GM12878 (cell line): Measurements from ENCODE around the gene CHTOP. TPM values are rescaled to one million over a fixed set of nuclear protein-coding genes. Genes with fewer than 3 reads are reported as not detected.

Experiments
- ATAC-seq: fragments of 200-7000 bp; cut with Tn5 transposase; 3 replicates; pipeline ENCODE4 v1.9.1; 2020; ENCODE audit warnings: mild to moderate bottlenecking, moderate library complexity
- BruUV-seq: library from RNA; stranded (reverse); fragments of 400-500 nt; replicated peaks from 2 replicates; lab custom pipeline; 2021; lab: Mats Ljungman, UMichigan
- CTCF ChIA-PET: fragments of 300-600 bp; sonication (Branson Sonifier 250); formaldehyde crosslinking; extraction: SDS; loops from one replicate; lab custom pipeline; 2021; ENCODE audit warnings: inconsistent platforms; lab: Yijun Ruan, JAX
- POLR2A ChIA-PET: fragments of 350-600 bp; formaldehyde crosslinking; extraction: SDS; loops from one replicate; lab custom pipeline; 2021; ENCODE audit warnings: inconsistent platforms; lab: Charles Lee
- RAD21 ChIA-PET: fragments of 300-600 bp; sonication (Branson Sonifier 250); formaldehyde crosslinking; loops from one replicate; lab custom pipeline; 2023; ENCODE audit warnings: antibody characterized with exemption; ENCODE audit not compliant: unreplicated experiment; lab: Charles Lee
- SMC1A ChIA-PET: fragments of 300-600 bp; sonication (Branson Sonifier 250); formaldehyde crosslinking; loops from one replicate; lab custom pipeline; 2023; ENCODE audit not compliant: unreplicated experiment, uncharacterized antibody; lab: Charles Lee
- DNase-seq: peaks from one replicate; pipeline ENCODE4 v3.0.0-alpha.2; 2011; ENCODE audit warnings: low read depth, low spot score
- FAIRE-seq: peaks from 3 replicates; lab custom pipeline; 2011; peaks lifted over from hg19 to GRCh38; lab: Jason Lieb, UNC
- H2AFZ ChIP-seq: 2 replicates; pipeline ENCODE4 v1.6.0; 2011; ENCODE audit warnings: low read depth, low read length, control low read depth; ENCODE audit not compliant: control insufficient read depth
- H3K27ac ChIP-seq: 2 replicates; pipeline ENCODE4 v1.5.1; 2011; ENCODE audit warnings: control low read depth; ENCODE audit not compliant: control insufficient read depth, insufficient read depth
- H3K27me3 ChIP-seq, 2 experiments: replicated peaks in 1 of 2; 2 replicates each; pipeline versions ENCODE4 v1.6.0 to v1.6.1; 2011; ENCODE audit warnings: low read length in 1 of 2; ENCODE audit not compliant: control insufficient read depth in 2 of 2, insufficient read depth in 2 of 2
- H3K36me3 ChIP-seq, 2 experiments: 2 replicates each; pipeline ENCODE4 v1.5.1; 2011; ENCODE audit warnings: low read length in 1 of 2; ENCODE audit not compliant: control insufficient read depth in 2 of 2, insufficient read depth in 2 of 2
- H3K4me1 ChIP-seq: 2 replicates; pipeline ENCODE4 v1.6.1; 2011; ENCODE audit warnings: mild to moderate bottlenecking, low read length, moderate library complexity, mixed read lengths; ENCODE audit not compliant: control insufficient read depth, insufficient read depth
- H3K4me2 ChIP-seq: 2 replicates; pipeline ENCODE4 v1.6.0; 2011; ENCODE audit warnings: control low read depth; ENCODE audit not compliant: control insufficient read depth, insufficient read depth
- H3K4me3 ChIP-seq: fragments of 200-600 bp; sonication (generic); 2 replicates; pipeline ENCODE4 v1.5.1; 2016
- H3K79me2 ChIP-seq: 2 replicates; pipeline ENCODE4 v1.6.0; 2011; ENCODE audit warnings: low read length; ENCODE audit not compliant: control insufficient read depth, insufficient read depth
- H3K9ac ChIP-seq: 2 replicates; pipeline ENCODE4 v1.8.0; 2011; ENCODE audit warnings: low read length, control low read depth, mixed read lengths; ENCODE audit not compliant: control insufficient read depth, insufficient read depth
- H3K9me3 ChIP-seq: replicated peaks from 3 replicates; pipeline ENCODE4 v1.5.1; 2011; ENCODE audit warnings: mild to moderate bottlenecking, low read length; ENCODE audit not compliant: control insufficient read depth, insufficient read depth
- H4K20me1 ChIP-seq: 2 replicates; pipeline ENCODE4 v1.6.0; 2011; ENCODE audit not compliant: control insufficient read depth, insufficient read depth
- NRF1 ChIP-seq: conservative IDR thresholded peaks from 2 replicates; pipeline ENCODE4 v1.6.1; 2011; ENCODE audit warnings: mild to moderate bottlenecking, low read depth, low read length, improper control_type of control experiment
- YY1 ChIP-seq: IDR thresholded peaks from 2 replicates; pipeline ENCODE4 v1.6.1; 2011; ENCODE audit warnings: low read depth, mild to moderate bottlenecking, low read length
- WGBS: methylation state at CpG from one replicate; pipeline ENCODE4 v1.1.6; 2016; ENCODE audit warnings: low lambda C conversion rate; ENCODE audit not compliant: insufficient replicate concordance, insufficient coverage; ENCODE audit errors: missing lambda C conversion rate; 5-methylcytosine and 5-hydroxymethylcytosine counted together
- in situ Hi-C: fragments of 300-500 bp; cut with MboI; formaldehyde crosslinking; loops from 9 replicates; pipeline ENCODE4 v1.14.3; 2018; ENCODE audit warnings: mixed read lengths
- intact Hi-C: fragments of 100-400 bp; cut with micrococcal nuclease; formaldehyde crosslinking; loops from one replicate; pipeline ENCODE4 v1.14.2; 2022; ENCODE audit not compliant: unreplicated experiment
- polyA plus RNA-seq, 11 experiments: library from polyadenylated mRNA; depleted of rRNA in 4 of 11; unstranded in 6 of 11; stranded (reverse) in 5 of 11; fragments of >200 nt; fragmentation: Nextera tagmentation in 4 of 11; fragmentation: Illumina TruSeq in 1 of 11; extraction: Ambion mirVana in 4 of 11; extraction: Trizol in 1 of 11; gene quantifications; 1 replicate in 1 of 11; 2 replicates in 10 of 11; pipeline versions ENCODE4 v1.2.1 to v1.2.3, GENCODE V29; 2011 to 2016; ENCODE audit warnings: inconsistent platforms in 2 of 11, missing spikeins in 2 of 11, low read depth in 1 of 11
- total RNA-seq, 4 experiments: library from RNA; depleted of rRNA in 3 of 4; stranded (reverse); fragments of >200 nt in 3 of 4; fragmentation: Illumina TruSeq in 1 of 4; extraction: Trizol in 1 of 4; gene quantifications; 2 replicates each; pipeline versions ENCODE4 v1.2.1 to v1.2.3, GENCODE V29; 2013 to 2021
- TF ChIP-seq, protein P1 (sequence below): fragments of 450-650 bp; IDR thresholded peaks from 2 replicates; pipeline ENCODE4 v1.6.1; 2018; ENCODE audit warnings: borderline replicate concordance, mild to moderate bottlenecking; ENCODE audit not compliant: partially characterized antibody

CHTOP gene
- total and polyA plus RNA-seq, 10 of the 15 experiments (the other 5 are each of a cell fraction or from before 2014, with no cell fraction given): 8.4 to 93.8 (median 52.3) TPM

DNA sequence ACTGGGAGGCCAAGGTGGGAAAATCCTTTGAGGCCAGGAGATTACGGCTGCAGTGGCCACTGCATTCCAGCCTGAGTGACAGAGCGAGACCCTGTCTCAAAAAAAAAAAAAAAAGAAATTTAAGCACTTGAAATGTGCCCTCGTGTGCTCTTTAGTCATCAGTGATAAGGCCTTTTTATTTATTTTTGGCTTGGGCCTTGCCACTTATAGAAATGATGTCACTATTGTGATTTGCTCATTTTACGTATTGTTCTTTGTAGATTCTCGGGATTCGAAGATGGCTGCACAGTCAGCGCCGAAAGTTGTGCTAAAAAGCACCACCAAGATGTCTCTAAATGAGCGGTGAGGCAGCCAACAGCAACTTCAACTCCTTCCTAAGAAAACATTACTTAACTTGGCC is 2.4 kb downstream of the CHTOP start:
- RAD21 ChIA-PET: interaction anchor here (2.4 kb wide), 1 partner anchor 64 kb away, joined by 7 read pairs; no protein-coding TSS in a partner anchor
- TF ChIP-seq, protein P1, sequence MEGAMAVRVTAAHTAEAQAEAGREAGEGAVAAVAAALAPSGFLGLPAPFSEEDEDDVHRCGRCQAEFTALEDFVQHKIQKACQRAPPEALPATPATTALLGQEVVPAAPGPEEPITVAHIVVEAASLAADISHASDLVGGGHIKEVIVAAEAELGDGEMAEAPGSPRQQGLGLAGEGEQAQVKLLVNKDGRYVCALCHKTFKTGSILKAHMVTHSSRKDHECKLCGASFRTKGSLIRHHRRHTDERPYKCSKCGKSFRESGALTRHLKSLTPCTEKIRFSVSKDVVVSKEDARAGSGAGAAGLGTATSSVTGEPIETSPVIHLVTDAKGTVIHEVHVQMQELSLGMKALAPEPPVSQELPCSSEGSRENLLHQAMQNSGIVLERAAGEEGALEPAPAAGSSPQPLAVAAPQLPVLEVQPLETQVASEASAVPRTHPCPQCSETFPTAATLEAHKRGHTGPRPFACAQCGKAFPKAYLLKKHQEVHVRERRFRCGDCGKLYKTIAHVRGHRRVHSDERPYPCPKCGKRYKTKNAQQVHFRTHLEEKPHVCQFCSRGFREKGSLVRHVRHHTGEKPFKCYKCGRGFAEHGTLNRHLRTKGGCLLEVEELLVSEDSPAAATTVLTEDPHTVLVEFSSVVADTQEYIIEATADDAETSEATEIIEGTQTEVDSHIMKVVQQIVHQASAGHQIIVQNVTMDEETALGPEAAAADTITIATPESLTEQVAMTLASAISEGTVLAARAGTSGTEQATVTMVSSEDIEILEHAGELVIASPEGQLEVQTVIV: no peak
- TF ChIP-seq NRF1 (no peak), YY1 (no peak)
- TF ChIP-seq, all 136 proteins: peak for 0
- Histone ChIP-seq H3K4me2 (peak overlapping the region; percentile 46), H3K79me2 (peaks cover 33% of the 10 kb centered on the region), H3K4me3 (peak overlapping the region; percentile 89), H3K4me1 (peaks cover 6% of the 10 kb centered on the region), H3K27me3 (no peaks in the 10 kb centered on the region), H3K27ac (no peak overlapping the region), H2AFZ (no peak overlapping the region), H3K9ac (no peak overlapping the region), H3K36me3 (peaks cover 4 to 32% of the 10 kb centered on the region in 2 experiments), H3K9me3 (no peaks in the 10 kb centered on the region), H4K20me1 (no peaks in the 10 kb centered on the region)
- ChIA-PET CTCF (interaction anchor here (1.6 kb wide), 1 partner anchor 64 kb away, joined by 5 read pairs; no protein-coding TSS in a partner anchor), SMC1A (interaction anchor here (1.1 to 1.8 kb wide), 3 partner anchors 17 to 64 kb away, joined by 3 to 5 read pairs (median 4); no protein-coding TSS in a partner anchor), POLR2A (interaction anchor here (0.5 kb wide), 1 partner anchor 218 kb away, joined by 3 read pairs; no protein-coding TSS in a partner anchor)
- FAIRE-seq (no peak), ATAC-seq (no peak), DNase-seq (no peak)
- intact Hi-C loops: no loop called here
- WGBS: 96% methylated on average over 9 of the region's 9 CpGs
- no TSS peak for BruUV-seq
- in situ Hi-C loops: no loop called here
